Measurements from ENCODE around the gene STAG3.

The STAG3 gene

DNA sequence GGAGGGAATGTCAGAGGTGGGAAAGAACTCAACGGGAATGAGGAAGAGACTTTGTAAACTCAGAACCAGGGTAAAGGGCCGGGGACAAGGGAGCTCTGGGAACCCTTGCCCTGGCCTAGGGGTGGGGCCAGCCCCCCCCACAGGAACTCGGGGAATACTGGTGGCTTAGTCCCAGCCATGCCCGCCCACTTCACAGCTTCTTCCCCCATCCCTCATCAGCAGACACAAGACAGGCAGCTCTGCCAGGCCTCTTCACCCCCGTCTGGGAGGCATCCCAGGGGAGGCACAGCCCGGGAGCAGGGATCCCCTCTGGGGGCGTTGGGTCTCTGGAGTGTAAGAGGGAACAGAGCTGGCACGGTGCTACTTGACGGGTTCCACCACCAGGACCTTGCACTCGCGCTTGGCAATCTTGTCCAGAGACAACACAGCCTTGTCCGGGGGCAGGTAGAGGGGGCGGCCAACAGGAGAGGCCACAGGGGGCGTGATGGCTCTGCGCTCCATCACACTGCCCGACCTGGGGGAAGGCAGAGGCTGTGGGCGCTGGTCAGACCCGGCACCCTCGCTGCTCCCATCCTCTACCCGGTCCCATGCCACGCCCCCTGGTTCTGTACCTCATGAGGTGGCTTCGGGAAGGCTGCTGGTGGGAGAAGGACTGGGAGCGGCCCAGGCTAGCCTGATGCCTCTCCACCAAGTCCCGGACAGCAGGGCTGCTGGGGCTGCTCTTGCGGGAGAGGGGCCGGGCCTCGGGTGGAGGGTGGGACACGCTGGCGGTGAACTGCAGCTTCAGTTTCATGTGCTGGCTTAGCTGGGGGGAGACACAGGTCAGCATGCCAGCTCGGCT lies 22.8 kb upstream of the STAG3 start:
- no peak for FAIRE-seq

DNA sequence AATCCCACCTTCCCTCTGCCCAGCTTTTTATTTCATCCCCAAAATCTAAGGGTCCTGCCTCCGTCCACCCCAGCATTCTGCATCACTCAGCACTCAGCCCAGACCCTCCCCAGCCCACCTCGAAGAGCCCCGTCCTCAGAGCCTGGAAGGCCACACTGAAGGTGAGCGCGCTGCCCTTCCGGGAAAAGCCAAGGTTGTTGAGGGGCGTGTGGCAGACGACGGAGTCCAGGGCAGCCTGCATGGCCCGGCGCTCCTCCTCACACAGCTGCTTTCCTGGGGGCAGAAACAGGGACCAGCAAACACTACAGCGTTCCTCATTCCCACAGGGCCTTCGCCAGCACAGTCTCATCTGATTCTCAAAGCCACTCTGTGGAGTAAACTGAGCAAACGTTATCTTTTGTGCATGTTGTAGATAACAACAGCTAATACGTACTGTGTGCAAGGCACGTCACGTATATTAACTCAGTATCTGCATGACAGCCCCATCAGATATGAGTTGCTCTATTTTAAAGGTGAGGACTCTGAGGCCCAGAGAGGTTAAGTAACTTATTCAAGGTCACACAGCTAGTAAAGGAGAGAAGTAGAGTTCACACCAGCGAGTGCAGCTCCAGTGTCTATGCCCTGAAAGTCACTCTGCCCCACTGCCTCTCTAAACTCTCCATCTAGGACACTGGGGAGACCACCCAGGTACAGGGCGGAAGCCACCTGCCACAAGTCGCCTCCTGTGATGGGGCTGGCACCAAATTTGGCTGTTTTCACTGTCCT lies 22.0 kb upstream of the STAG3 start:
- no peak for FAIRE-seq

DNA sequence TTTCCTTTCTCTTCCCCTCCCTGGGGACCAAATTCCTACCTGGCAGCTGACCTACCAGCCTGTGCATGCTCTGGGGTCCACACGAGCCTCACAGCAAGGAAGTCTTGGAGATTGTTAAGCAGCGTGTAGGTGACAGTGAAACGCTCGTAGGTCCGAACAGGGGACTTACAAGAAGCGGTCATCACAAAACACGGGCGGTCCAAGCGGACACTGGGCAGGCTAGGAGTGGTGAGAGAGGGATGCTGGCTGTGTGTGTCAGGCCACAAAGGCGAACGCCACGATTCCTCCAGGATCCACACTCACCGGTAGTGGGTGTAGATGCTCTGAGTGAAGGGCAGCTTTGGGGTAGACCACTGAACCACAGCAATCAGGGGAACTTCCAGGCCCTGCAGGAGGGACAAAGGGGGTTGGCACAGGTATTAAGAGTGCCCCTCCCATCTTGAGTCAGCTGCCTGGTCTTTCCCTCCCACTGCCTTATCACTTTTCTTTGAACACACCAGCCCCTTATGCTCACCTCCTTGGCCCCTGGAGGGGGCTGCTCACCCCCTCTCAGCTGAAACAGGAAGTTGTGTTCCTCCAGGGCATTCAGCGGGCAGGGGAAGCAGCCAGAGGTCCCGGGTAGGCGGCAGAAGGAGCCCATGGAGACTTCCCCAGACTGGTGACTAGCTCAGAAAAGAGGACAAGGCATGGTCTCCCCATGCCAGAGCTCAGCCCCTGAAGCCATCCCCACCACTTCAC lies 21.2 kb upstream of the STAG3 start:
- no peak for FAIRE-seq

DNA sequence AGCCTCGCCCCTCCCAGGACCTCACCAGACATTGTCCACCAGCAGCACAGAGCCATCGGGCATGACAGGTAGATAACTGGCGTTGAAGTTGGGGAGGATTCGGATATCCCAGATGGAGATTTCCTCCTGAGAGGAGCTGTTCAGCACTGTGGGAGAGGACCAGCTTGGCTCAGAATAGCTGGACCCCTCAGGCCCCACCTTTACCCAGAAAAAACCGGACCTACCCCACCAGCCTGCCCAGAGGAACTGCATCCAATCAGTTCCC lies 20.7 kb upstream of the STAG3 start:
- FAIRE-seq = no peak

DNA sequence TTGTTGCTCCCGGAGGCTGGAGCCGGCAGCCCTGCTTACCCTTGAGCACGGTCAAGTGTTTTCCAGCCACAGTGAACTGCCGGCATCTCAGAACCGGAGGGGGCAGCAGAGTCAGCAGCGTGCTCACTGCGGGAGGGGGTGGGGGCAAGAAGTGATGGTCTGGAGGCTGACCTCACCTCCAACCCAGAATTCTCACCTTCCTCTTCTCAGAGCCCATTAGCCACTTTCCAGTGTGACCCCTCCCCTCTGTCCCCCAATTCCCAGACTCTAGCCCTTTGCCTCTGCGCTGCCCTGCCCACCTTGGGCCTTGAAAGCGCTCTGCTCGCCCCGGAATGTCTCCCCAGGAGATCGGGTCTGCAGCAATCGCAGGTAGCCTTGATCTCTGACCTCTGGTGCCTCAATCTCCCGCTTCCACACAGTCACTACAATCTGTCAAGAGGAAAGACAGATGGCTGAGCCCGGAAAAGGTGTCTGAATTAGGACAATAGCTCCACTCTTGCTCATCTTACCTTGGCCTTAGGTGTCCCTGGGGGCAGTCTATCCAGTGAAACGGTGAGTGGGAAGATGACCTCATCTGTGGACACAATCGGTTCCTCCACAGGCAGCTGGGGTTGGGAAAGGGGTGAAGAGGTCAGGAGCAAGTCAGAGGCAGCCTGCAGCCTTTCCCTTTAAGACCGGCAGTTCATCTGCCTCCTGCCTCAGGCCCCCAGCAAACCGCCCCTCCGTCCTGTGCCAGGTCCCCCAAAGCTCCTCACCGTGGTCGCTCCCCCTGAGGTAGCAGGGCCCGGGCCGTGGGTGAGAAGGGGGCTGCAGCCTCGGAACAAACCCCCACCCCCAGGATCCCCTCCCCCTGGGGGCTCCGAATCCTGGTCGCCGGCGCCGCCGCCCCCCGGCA lies 20.1 kb upstream of the STAG3 start:
- FAIRE-seq = no peak

DNA sequence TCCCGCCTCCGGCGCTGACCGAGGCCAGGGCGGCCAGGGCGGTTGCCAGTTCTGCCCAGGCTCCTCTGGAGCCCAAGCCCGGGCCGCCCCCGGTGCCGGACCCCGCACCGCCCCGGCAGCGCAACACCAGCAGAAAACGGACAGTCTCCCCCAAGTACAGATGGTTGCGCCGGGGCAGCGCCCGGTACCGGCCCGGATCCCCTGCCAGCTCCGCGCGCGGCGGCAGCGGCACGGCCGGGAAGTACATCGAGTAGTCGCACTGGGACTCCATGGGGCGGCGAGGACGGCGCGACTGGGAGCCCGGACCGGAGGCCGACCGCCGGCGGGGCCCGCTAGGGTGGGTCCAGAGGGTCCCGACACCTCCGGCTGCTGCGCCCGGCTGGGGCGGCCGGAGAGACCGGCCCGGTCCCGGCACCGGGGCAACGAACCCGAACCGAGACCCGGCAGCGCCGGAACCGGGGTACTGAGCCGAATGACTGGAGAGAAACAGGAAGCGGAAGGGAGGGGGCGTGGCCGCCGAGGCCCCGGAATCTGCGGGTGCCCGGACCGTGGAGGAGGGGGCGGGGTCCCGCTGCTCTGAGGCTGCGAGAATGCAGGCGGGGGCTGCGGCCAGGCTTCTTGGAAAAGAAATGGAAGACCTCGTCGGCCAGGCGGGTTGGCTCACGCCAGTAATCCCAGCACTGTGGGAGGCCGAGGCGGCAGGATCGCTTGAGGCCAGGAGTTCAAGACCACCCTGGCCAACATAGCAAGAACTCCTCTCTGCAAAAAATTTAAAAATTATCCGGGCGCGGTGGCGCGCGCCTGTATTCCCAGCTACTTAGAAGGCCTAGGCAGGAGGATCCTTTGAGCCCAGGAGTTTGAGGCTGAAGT lies 19.3 kb upstream of the STAG3 start, which contains the start of gene TRAPPC14:
Gene TRAPPC14, minus strand, starts transcription at position 495 of the 870 bp plus-strand sequence. Its CDS starts 224 bp downstream, at position 271.
- FAIRE-seq = no peak

DNA sequence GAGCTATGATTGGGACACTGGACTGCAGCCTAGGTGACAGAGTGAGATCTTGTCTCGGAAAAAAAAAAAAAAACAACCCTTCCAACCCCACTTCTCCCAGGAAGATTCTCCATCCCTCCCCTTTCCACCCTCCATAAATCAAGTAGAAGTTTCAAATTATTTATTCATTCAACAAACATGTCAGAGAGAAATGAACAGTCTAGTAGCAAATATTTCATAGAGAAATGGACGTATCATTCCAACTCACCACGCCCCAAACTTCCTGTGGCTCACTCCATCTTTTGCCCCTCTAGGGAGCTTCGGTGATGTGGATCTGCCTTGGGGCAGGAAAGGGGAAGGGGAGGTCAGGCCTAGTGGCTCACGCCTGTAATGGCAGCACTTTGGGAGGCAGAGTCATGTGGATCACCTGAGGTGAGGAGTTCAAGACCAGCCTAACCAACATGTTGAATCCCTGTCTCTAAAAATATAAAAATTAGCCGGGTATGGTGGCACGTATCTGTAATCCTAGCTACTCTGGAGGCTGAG lies 18.6 kb upstream of the STAG3 start:
- FAIRE-seq = no peak

DNA sequence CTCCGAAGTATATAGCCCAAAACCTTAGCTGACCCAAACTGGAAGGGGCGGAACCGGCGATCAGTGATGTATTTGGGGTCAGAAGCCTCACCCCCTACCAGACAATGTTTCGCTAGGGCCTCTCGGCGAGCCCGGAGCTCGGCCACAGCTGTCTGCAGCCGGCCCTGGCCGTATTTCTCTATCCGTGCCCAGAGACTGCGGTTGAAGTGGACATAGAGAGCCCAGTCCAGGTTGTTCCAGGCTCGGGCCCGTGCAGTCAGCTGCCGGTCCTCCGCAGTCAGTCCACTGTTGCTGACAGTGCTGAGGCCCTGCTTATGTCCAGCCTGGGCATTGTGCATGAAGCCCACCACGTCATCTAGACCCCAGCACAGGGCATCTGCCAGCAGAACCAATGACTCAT lies 17.7 kb upstream of the STAG3 start:
- FAIRE-seq = no peak

GRCh38 chr7:100163006-100163531 lies 14.6 kb upstream of the STAG3 start:
- FAIRE-seq = no peak

DNA sequence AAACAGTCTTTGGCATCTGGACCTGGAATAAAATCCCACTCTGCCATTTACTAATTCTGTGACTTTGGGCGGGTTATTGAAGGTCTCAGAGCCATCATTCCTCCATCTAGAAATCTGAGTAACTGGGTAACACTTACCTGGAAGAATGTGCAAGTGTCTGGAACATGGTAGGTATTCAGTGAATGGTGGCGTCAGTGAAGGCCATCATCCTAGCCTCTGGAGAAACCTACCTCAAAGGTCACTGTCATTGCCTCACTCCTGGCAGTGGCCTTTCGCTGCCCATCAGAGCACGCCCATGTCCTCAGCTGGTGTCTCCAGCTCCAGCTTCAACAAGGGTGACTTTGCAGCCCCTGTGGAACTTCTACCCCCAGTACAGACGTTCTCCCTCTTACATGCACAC lies 13.8 kb upstream of the STAG3 start:
- FAIRE-seq = no peak

- FAIRE-seq = no peak
Measured at GRCh38 chr7:100166317-100166940, 11.3 kb upstream of the STAG3 start.

GRCh38 chr7:100166970-100167911 lies 10.5 kb upstream of the STAG3 start:
- no peak for FAIRE-seq

- FAIRE-seq = no peak
Measured at GRCh38 chr7:100167912-100168323, 9.8 kb upstream of the STAG3 start.

GRCh38 chr7:100169147-100169850 lies 8.4 kb upstream of the STAG3 start:
- FAIRE-seq = no peak

DNA sequence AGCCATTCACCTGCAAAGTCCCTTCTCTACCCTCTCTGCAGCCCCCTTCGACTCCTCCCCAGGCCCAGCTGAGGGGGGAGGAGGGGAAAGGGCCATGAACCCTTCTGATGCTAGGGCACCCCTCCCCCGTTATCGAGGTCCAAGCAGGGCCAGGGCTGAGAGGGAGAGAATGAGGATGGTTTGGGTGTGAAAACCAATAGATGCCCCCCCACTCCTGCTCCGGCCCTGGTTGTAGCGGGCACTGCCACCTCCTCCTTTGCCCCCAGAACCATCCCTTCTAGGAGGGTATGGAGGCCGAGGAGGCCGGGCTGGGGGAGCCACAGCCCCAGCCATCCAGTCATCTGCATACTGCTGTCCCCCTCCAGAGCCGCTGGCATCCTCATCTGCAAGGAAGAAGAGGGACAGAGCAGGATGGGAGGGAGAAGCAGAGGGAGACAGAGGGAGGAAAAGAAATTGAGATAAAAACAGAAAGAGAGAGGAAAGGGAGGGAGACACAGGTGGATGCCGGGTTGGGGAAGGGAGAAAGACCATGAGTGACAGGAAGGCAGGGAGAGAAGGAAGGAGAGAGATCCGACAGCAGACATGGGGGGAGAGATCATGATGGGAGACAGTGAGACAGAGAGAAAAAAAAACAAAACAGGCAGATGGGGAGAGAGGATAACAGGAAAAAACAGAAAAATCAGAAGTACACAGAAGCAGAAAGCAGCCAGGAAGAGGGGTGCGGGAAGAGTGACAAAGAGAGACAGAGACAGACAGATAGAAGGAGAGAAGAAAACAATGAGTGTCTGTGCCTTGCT lies 7.4 kb upstream of the STAG3 start:
- no peak for FAIRE-seq

GRCh38 chr7:100171087-100171681 lies 6.5 kb upstream of the STAG3 start:
- FAIRE-seq = no peak

GRCh38 chr7:100171840-100172239 lies 5.9 kb upstream of the STAG3 start:
- no peak for FAIRE-seq
